Measurements from ENCODE around the gene TENT4A.

Gene TENT4A

DNA sequence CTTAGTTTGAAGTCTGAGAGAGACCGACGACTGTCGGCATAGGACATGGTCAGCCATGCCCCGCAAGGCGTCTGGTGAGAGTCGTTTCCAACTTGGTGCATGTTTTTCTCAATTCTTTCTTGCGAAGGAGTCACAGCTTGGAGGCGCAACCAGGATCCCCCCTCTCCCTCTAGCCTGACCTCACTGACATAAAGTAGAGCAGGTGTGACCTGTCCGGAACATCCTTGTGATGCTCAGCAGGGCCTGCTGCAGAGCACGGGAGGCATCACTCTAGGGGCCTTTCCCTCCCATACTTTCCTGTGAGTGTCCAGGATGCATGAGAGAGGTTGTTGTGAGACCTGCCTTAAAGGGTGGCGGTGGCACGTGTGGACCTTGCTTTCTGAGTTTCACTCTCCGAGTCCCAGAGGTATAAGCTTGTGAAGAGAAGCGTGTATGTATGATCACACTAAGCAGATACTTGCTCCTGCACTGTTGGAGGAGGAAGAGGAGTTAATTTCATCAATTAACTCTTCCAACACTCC is 5.0 kb downstream of the TENT4A start:
- DNase-seq (ENCODE audit: low read depth) = no peak

- DNase-seq (ENCODE audit: low read depth) = no peak
These were observed 5.5 kb downstream of the TENT4A start for GRCh38 chr5:6718718-6719117.

- DNase-seq (ENCODE audit: low read depth) = no peak
These were observed 6.2 kb downstream of the TENT4A start for GRCh38 chr5:6719417-6719816.

DNA sequence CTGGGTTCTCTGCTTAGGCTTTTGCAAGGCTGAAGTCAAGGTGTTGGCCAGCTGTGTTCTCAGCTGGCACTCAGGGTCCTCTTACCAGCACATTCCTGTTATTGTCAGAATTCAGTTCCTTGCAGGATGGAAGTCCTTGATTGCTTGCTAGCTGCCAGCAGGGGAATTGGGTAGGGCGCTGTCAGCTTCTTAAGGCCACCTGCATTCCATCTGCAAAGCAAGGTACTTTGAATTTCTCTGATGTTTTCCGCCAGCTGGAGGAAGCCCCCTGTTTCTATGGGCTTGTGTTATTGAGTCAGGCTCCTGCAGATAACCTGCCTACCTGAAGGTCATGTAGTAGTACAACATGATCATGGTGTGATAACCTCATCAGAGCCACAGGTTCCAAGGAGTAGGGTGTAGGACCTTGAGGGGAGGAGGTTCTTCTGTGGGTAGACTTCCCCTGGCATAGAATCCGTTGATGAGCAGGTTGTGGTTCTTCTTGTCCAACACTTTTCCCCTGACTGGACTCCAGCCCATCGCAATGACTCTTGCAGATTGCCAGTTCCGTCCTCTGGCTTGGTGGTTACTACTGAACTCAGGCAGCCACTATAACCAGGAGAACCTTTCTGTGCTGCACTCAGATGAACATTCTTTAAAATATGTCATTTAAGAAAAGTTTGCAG is 6.8 kb downstream of the TENT4A start:
- no peak for DNase-seq (ENCODE audit: low read depth)

- DNase-seq (ENCODE audit: low read depth) = no peak
These were observed 7.3 kb downstream of the TENT4A start for GRCh38 chr5:6720561-6720921.

DNA sequence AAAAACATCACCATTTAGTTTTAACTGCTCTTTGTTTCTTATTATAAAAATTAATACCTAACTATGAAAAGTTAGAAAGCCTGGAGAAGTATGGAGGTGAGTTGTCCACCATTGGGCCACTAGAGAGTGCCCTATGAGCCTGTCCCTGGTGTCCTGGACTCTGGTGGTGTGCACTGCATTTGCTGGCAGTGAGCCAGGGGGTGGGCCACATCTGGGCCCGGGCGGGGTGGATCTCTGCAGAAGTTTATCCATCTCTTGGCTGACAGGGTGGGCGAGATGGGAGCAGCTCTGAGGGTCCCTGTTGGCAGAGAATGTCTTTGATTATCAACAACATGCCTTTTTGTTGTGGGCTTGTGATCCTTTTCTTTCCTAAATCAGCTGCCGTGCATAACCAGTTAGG is 8.2 kb downstream of the TENT4A start:
- DNase-seq (ENCODE audit: low read depth) = no peak

- DNase-seq (ENCODE audit: low read depth) = no peak
These were observed 8.8 kb downstream of the TENT4A start for GRCh38 chr5:6722015-6722414.

DNA sequence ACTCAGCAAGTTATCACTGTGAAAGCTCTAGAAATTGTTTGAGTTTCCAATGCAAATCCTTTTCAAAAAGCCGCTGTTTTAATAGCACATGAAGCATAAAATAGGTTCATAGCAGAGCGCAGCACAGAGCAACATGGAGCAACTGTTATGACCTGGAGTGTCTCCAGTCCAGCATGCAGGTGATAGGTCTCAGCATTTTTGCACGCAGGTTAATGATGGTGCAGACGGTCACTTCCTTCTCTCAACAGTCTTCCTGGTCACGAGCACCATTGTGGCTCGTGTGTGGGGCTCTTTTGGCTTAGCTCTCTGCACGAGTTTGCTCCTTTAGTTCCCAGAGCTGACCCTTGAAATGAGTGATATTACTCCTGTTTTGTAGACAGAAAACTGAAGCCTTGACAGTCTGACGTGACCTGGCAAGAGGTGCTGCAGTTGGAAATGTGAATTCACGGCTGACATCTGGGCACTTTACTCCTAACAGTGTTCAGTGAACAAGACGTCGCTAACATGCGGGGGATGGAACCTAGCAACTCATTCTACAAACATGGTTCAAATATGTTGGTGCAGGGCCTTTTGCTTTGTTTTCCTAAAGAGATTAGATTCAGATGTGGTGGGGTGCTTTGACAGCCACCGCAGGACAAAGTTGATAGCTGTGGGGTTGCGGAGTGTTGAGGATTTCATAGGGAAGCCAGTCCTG is 10.0 kb downstream of the TENT4A start:
- DNase-seq (ENCODE audit: low read depth) = no peak

GRCh38 chr5:6723816-6724300 is 10.6 kb downstream of the TENT4A start:
- no peak for DNase-seq (ENCODE audit: low read depth)

- no peak for DNase-seq (ENCODE audit: low read depth)
These were observed 11.2 kb downstream of the TENT4A start for GRCh38 chr5:6724321-6724929.

- no peak for DNase-seq (ENCODE audit: low read depth)
These were observed 12.2 kb downstream of the TENT4A start for GRCh38 chr5:6725421-6725820.

DNA sequence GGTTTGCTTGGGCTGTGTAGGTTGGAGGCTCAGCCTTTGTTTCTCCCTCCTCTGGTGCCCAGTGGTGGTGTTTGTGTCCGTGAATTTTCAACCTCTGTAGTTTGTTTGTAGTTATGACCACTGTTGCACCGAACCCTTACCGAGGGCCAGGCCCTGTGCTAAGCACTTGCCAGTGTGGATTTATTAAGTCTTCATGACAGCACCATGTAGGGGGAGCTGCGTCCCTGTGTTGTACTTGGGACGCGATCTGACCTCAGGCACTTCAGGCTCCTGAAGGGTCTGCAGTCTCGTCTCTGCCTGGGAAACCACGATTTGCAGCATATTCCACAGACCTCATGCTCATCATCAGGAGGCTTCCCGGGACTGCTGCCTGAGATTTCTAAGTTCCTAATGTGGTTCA is 12.8 kb downstream of the TENT4A start:
- DNase-seq (ENCODE audit: low read depth) = no peak

DNA sequence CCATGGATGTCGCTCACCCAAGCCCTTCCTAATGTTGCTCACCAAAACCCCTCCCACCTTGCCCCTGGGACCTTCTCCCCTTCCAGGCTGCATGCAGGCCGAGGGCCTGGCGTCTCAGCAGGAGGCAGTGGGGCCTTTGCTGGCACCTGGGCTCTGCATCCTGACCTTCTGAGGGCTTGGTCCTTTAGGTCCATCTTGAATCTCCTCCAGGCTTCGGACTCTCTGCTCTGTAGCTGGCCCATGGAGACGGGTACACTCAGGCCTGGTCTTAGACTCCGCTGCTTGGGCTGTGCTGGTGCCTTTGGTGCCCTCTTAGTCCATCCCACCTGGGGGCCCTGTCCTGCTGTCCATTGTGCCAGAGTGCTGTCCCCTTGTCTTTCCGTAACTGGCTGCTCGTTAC is 14.0 kb downstream of the TENT4A start:
- no peak for DNase-seq (ENCODE audit: low read depth)

GRCh38 chr5:6728011-6728794 is 15.0 kb downstream of the TENT4A start:
- DNase-seq (ENCODE audit: low read depth) = no peak

DNA sequence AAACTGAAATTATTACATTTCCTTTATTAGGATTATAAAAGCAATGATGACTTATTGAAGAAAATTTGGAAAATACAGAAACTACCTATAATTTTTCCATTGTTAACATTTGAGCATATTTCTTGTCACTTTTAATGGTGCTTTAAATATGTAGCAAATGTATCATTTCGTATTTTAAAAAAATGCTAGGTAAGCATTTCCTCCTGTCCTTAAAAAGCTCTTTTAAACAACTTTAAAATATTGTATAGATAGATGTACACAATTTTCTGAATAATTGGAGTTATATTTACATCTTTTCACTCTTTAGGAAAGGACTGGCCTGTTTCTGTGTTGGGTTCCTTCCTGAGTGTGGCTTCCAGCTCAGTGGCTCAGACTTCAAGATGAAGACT is 15.6 kb downstream of the TENT4A start:
- DNase-seq (ENCODE audit: low read depth) = no peak

DNA sequence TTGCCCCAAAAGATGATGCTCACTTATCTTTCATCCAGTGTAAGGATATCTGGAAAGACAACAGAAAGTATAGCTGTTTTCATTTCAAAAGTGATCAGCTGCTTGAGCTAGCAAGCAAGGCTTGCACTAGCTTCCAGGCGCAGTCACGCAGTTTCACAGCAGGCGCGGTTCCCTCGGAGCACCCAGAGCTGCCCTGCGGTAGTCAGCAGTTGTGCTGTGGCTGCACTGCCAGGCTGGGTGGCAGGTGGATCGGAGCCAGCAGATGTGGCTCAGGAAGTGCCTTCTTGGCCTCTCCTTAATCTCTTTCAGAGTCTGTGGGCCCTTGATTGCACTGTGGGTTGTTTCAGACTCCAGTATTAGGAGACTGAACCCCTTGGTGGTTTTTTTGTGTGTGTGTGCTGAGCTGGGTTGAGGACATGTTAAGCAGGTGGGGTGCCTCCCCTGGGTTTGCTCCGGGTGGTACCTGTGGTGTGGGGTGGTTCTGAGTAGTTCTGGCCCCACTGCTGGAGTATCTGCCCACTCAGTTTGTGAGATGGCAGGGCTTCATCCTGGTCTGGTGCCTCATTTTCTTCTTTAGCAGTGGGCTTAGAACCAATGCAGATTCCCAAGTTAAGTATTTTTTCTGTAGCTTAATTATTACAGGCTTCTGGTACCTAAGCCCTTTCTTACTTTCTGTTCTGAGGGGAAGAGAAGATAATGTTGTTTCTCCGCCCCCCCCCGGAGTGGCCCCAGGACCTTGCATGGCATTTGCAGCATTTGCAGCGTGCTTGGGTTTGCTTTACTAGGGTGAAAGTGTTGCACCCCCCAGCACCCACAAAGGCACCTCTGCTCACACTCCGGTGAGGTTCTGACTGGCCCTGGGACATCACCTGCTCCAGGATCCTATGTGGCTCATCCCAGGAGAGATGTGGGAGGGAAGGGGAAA is 16.4 kb downstream of the TENT4A start:
- peak; percentile 32 for DNase-seq (ENCODE audit: low read depth)

DNA sequence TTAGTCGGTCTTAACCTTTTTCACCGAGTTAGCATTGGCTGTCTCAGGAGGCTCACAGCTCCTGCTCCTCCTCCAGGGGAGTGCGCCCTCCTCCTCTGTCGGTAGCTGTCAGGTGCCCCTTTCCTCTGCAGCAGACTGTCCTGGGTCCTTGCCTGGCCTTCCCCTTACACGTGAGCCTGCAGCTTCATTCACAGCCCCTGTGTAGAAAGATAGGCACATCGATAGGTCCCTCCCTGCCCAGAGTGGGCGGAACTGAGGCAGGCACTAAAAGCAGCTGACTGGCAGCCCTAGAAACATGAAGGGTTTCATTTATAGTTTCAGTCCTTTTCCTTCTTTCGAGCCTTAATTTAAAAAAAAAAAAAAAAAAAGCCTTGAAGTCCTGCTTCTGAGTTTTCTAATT is 17.2 kb downstream of the TENT4A start:
- no peak for DNase-seq (ENCODE audit: low read depth)

GRCh38 chr5:6730807-6731206 is 17.6 kb downstream of the TENT4A start:
- no peak for DNase-seq (ENCODE audit: low read depth)

DNA sequence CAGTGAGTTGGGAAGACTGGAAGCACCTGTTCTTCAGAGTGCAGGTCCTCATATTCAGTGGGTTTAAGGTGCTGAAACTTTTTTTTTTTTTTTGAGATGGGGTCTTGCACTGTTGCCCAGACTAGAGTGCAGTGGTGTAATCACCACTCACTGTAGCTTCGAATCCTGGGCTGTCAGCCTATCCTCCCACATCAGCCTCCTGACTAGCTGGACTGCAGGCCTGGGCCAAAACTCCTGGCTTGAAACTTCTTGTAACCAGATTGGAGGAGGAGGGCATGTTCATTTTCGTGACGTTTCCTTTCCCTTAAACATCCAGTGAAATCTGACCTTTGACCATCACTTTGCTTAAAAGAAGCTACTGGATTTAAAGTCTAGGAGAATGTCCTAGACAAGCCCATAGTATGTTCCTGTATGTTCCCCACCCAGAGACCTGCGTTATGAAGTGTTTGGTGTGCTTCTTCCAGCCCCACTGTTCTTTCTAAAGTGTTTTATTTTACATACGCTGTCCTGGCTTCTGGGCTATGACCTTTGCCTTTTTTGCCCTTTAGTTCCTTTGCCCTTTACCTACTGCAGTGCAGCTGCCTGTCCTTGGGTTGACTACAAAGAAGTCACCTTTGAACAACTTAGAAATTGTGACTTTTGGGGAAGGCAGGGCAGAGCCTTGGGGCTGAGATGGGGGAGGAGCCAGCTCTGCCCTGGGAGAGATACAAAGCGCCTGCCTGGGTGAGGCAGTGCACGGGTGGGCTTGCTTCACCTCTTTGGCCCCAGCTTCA is 18.4 kb downstream of the TENT4A start:
- no peak for DNase-seq (ENCODE audit: low read depth)

- no peak for DNase-seq (ENCODE audit: low read depth)
These were observed 19.6 kb downstream of the TENT4A start for GRCh38 chr5:6732634-6733410.
